OCI-LY3 (cell line): ENCODE measurements around the gene PAK1.

ENCODE experiments used
- H2AFZ ChIP-seq: fragments of 200-600, 300-600 bp; shearing (Covaris generic); 2 replicates; pipeline ENCODE4 v1.6.0; 2014; ENCODE audit warnings: antibody characterized with exemption, low read depth, low read length
- H3K27ac ChIP-seq: fragments of 200-600, 300-600 bp; sonication (generic); 2 replicates; pipeline ENCODE4 v1.5.1; 2014; ENCODE audit warnings: mild to moderate bottlenecking, low read length, moderate library complexity, mixed read lengths
- H3K27me3 ChIP-seq: fragments of 200-600, 300-600 bp; sonication (generic); 2 replicates; pipeline ENCODE4 v1.6.1; 2014; ENCODE audit warnings: low read depth, low read length, mixed read lengths
- H3K36me3 ChIP-seq: fragments of 200-600, 300-600 bp; sonication (generic); replicated peaks from 2 replicates; pipeline ENCODE3; 2014; ENCODE audit warnings: low read depth, low read length, mixed read lengths
- H3K4me1 ChIP-seq: fragments of 300-600, 200-600 bp; sonication (generic); 2 replicates; pipeline ENCODE4 v1.6.1; 2014; ENCODE audit warnings: low read length, mixed read lengths
- H3K4me2 ChIP-seq: fragments of 200-600, 300-600 bp; sonication (generic); 2 replicates; pipeline ENCODE4 v1.6.1; 2014; ENCODE audit warnings: low read length, mixed read lengths
- H3K4me3 ChIP-seq: fragments of 300-600, 200-600 bp; sonication (generic); 2 replicates; pipeline ENCODE4 v1.5.1; 2014; ENCODE audit warnings: antibody characterized with exemption, mild to moderate bottlenecking, low read length, moderate library complexity
- H3K79me2 ChIP-seq: fragments of 300-600, 200-600 bp; shearing (Covaris generic); 2 replicates; pipeline ENCODE4 v1.6.1; 2014; ENCODE audit warnings: mild to moderate bottlenecking, low read length, mixed read lengths
- H3K9ac ChIP-seq: fragments of 300-600, 200-600 bp; shearing (Covaris generic); 2 replicates; pipeline ENCODE4 v1.6.0; 2014; ENCODE audit warnings: mild to moderate bottlenecking, low read length, moderate library complexity
- H3K9me3 ChIP-seq: fragments of 200-600, 300-600 bp; shearing (Covaris generic); 2 replicates; pipeline ENCODE4 v1.6.1; 2014; ENCODE audit warnings: low read length, mixed read lengths; ENCODE audit not compliant: insufficient read depth
- H4K20me1 ChIP-seq: fragments of 200-600, 300-600 bp; sonication (generic); 2 replicates; pipeline ENCODE4 v1.6.1; 2016; ENCODE audit warnings: low read length, mixed read lengths; ENCODE audit not compliant: insufficient read depth
- CTCF ChIP-seq: fragments of 200-600, 300-600 bp; sonication (generic); IDR thresholded peaks from 2 replicates; pipeline ENCODE4 v1.5.1; 2014; ENCODE audit warnings: antibody characterized with exemption, low read length, low read depth
- EZH2phosphoT487 ChIP-seq: fragments of 200-600 bp; shearing (Covaris generic); IDR thresholded peaks from 2 replicates; pipeline ENCODE4 v1.6.1; 2018; ENCODE audit warnings: antibody characterized with exemption, mixed run types, low read depth

Gene PAK1

GRCh38 chr11:77379253-77379652, 94.6 kb downstream of the PAK1 start:
- Histone ChIP-seq H3K4me3 (no peak overlapping the region), H3K27ac (no peak overlapping the region), H3K79me2 (no peaks in the 10 kb centered on the region), H3K36me3 (peaks cover 16% of the 10 kb centered on the region), H3K4me2 (no peak overlapping the region), H3K9me3 (no peaks in the 10 kb centered on the region), H3K9ac (no peak overlapping the region), H3K4me1 (no peaks in the 10 kb centered on the region), H4K20me1 (no peaks in the 10 kb centered on the region), H3K27me3 (no peaks in the 10 kb centered on the region), H2AFZ (no peak overlapping the region)
- TF ChIP-seq CTCF (no peak), EZH2phosphoT487 (no peak)

- Histone ChIP-seq H3K79me2 (no peaks in the 10 kb centered on the region), H4K20me1 (no peaks in the 10 kb centered on the region), H2AFZ (no peak overlapping the region), H3K4me3 (no peak overlapping the region), H3K4me2 (no peak overlapping the region), H3K27ac (no peak overlapping the region), H3K27me3 (no peaks in the 10 kb centered on the region), H3K4me1 (no peaks in the 10 kb centered on the region), H3K9ac (no peak overlapping the region), H3K9me3 (no peaks in the 10 kb centered on the region), H3K36me3 (peaks cover 26% of the 10 kb centered on the region)
- TF ChIP-seq EZH2phosphoT487 = no peak
- TF ChIP-seq CTCF = no peak
Observed at GRCh38 chr11:77377734-77378133, 96.2 kb downstream of the PAK1 start.

GRCh38 chr11:77375107-77375506, 98.8 kb downstream of the PAK1 start:
- H2AFZ ChIP-seq = no peak overlapping the region
- H3K79me2 ChIP-seq = no peaks in the 10 kb centered on the region
- no peaks in the 10 kb centered on the region for H3K9me3 ChIP-seq
- no peak overlapping the region for H3K9ac ChIP-seq
- TF ChIP-seq EZH2phosphoT487 (no peak), CTCF (no peak)
- no peak overlapping the region for H3K27ac ChIP-seq
- no peaks in the 10 kb centered on the region for H4K20me1 ChIP-seq
- H3K4me1 ChIP-seq = peaks cover 1% of the 10 kb centered on the region
- peaks cover 28% of the 10 kb centered on the region for H3K36me3 ChIP-seq
- no peak overlapping the region for H3K4me2 ChIP-seq
- no peak overlapping the region for H3K4me3 ChIP-seq
- no peaks in the 10 kb centered on the region for H3K27me3 ChIP-seq

GRCh38 chr11:77374611-77375031, 99.3 kb downstream of the PAK1 start:
- Histone ChIP-seq H3K36me3 (peaks cover 28% of the 10 kb centered on the region), H3K79me2 (no peaks in the 10 kb centered on the region), H3K4me3 (no peak overlapping the region), H2AFZ (no peak overlapping the region), H3K27me3 (no peaks in the 10 kb centered on the region), H4K20me1 (no peaks in the 10 kb centered on the region), H3K4me1 (peaks cover 6% of the 10 kb centered on the region), H3K4me2 (no peak overlapping the region), H3K9me3 (no peaks in the 10 kb centered on the region), H3K9ac (no peak overlapping the region), H3K27ac (no peak overlapping the region)
- TF ChIP-seq CTCF (no peak), EZH2phosphoT487 (no peak)
